Astrocyte of the cerebellum (primary cell): ENCODE data around the gene CIAO3.

Experiments
- DNase-seq: peaks from one replicate; pipeline ENCODE4 v3.0.0-alpha.2; 2011; ENCODE audit warnings: low read depth
- H3K4me3 ChIP-seq: 2 replicates; pipeline ENCODE4 v1.5.1; 2011; ENCODE audit warnings: mild to moderate bottlenecking, low read depth, low read length, moderate library complexity
- CTCF ChIP-seq: IDR thresholded peaks from 2 replicates; pipeline ENCODE4 v1.5.1; 2012; ENCODE audit warnings: low read length, low read depth, moderate library complexity, mild to moderate bottlenecking; ENCODE audit errors: missing control alignments
- in situ Hi-C: cut with HindIII; loops from 2 replicates; pipeline ENCODE4 v1.10.0; 2017; ENCODE audit warnings: low sequenced_read_pairs

The CIAO3 gene

GRCh38 chr16:679814-680624, 60.8 kb downstream of the CIAO3 start, which contains the start of gene STUB1:
STUB1 (plus strand) TSS chr16:680410; CDS start chr16:680526, 116 bp downstream.
- TF ChIP-seq CTCF = no peak
- peak within 1 kb of the TSS; percentile 55 for H3K4me3 ChIP-seq
- in situ Hi-C loops = no loop called here
- peak; percentile 50 for DNase-seq
